Measurements from ENCODE around the gene KCNH1. TPM values are rescaled to one million over a fixed set of nuclear protein-coding genes. Genes with fewer than 3 reads are reported as not detected.

KCNH1 gene
- total RNA-seq, 1 experiment from 2014 or later, result not detected

- DNase-seq, result no peak
- Histone ChIP-seq H3K9me3 (no peaks in the 10 kb centered on the region), H3K36me3 (ENCODE audit: control insufficient read depth, insufficient read depth, low read length) (no peaks in the 10 kb centered on the region), H3K27me3 (replicated peaks; ENCODE audit: control insufficient read depth, insufficient read depth, low read length) (no peaks in the 10 kb centered on the region), H3K4me1 (no peaks in the 10 kb centered on the region), H3K4me3 (ENCODE audit: low read depth, low read length) (no peak overlapping the region)
- no TSS peak for BruUV-seq (replicated peaks)
- Mint-ChIP-seq H3K9me3 (ENCODE audit: unreplicated experiment) (no peaks in the 10 kb centered on the region), H3K27ac (ENCODE audit: unreplicated experiment) (no peak overlapping the region), H3K36me3 (ENCODE audit: insufficient read depth, unreplicated experiment) (no peaks in the 10 kb centered on the region), H3K27me3 (ENCODE audit: insufficient read depth, unreplicated experiment) (peaks cover 9% of the 10 kb centered on the region), H3K4me1 (ENCODE audit: low read depth, unreplicated experiment) (no peaks in the 10 kb centered on the region), H3K4me3 (ENCODE audit: unreplicated experiment) (no peak overlapping the region)
- ChIA-PET CTCF (no interaction called here), POLR2A (no interaction called here)
- intact Hi-C loops (cut with micrococcal nuclease; ENCODE audit: unreplicated experiment), result no loop called here
- TF ChIP-seq, protein P1, sequence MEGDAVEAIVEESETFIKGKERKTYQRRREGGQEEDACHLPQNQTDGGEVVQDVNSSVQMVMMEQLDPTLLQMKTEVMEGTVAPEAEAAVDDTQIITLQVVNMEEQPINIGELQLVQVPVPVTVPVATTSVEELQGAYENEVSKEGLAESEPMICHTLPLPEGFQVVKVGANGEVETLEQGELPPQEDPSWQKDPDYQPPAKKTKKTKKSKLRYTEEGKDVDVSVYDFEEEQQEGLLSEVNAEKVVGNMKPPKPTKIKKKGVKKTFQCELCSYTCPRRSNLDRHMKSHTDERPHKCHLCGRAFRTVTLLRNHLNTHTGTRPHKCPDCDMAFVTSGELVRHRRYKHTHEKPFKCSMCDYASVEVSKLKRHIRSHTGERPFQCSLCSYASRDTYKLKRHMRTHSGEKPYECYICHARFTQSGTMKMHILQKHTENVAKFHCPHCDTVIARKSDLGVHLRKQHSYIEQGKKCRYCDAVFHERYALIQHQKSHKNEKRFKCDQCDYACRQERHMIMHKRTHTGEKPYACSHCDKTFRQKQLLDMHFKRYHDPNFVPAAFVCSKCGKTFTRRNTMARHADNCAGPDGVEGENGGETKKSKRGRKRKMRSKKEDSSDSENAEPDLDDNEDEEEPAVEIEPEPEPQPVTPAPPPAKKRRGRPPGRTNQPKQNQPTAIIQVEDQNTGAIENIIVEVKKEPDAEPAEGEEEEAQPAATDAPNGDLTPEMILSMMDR (IDR thresholded peaks at IDR 0.05; ENCODE audit: insufficient read depth in 1 of 2, low read depth in 1 of 2, low read length in 1 of 2, severe bottlenecking in 1 of 2, unreplicated experiment in 1 of 2), result no peak
Measured at GRCh38 chr1:210641582-210641981, 492.4 kb downstream of the KCNH1 start.

DNA sequence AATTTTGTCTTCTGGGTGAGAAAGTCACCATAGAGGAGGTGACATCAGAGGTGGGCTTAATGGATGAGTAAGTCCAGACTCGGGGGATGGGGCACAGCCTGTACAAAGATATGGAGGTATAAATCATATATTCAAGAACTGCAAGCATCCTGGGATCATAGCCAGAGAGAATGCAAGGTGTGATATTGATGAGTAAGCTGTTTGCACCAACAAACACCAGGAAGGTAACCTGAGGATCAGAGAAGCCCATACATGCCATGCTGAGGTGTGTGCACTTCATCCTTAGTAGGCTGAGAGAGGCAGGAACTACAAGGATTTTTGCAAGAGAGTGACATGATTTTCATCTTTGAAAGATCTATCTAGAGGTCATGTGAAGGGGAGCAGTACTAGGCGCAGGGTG is 498.8 kb downstream of the KCNH1 start:
- Mint-ChIP-seq H3K4me3 (ENCODE audit: unreplicated experiment) (no peak overlapping the region), H3K27me3 (ENCODE audit: insufficient read depth, unreplicated experiment) (peaks cover 16% of the 10 kb centered on the region), H3K27ac (ENCODE audit: unreplicated experiment) (no peak overlapping the region), H3K4me1 (ENCODE audit: low read depth, unreplicated experiment) (no peaks in the 10 kb centered on the region), H3K9me3 (ENCODE audit: unreplicated experiment) (no peaks in the 10 kb centered on the region), H3K36me3 (ENCODE audit: insufficient read depth, unreplicated experiment) (no peaks in the 10 kb centered on the region)
- no peaks in the 10 kb centered on the region for H3K4me1 ChIP-seq
- intact Hi-C loops (cut with micrococcal nuclease; ENCODE audit: unreplicated experiment), result no loop called here
- no peak for DNase-seq
- H3K27me3 ChIP-seq (replicated peaks; ENCODE audit: control insufficient read depth, insufficient read depth, low read length), result no peaks in the 10 kb centered on the region
- no TSS peak for BruUV-seq (replicated peaks)
- H3K4me3 ChIP-seq (ENCODE audit: low read depth, low read length), result no peak overlapping the region
- ChIA-PET CTCF (no interaction called here), POLR2A (no interaction called here)
- H3K9me3 ChIP-seq, result no peaks in the 10 kb centered on the region
- TF ChIP-seq, protein P1 (IDR thresholded peaks at IDR 0.05; ENCODE audit: insufficient read depth in 1 of 2, low read depth in 1 of 2, low read length in 1 of 2, severe bottlenecking in 1 of 2, unreplicated experiment in 1 of 2), result no peak
- H3K36me3 ChIP-seq (ENCODE audit: control insufficient read depth, insufficient read depth, low read length), result no peaks in the 10 kb centered on the region

DNA sequence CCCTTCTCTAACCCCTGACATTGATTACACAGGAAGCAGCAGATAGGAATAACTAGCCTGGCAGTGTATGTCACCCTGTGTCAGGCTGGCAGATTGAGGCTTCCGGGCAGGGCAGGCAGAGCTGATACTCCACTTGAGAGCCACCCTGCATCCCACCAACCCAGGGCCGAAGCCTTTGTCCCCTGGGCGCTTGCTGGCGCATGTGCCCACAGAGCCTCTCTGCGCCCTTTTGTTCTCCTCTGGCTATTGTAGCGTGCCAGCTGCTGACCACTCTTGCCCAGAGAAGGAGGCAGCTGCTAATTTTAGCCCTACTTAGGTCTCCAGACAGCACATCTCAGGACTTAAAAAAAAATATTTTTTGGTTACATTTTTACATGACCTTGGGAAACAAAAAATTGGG is 500.3 kb downstream of the KCNH1 start:
- no peaks in the 10 kb centered on the region for H3K27me3 ChIP-seq (replicated peaks; ENCODE audit: control insufficient read depth, insufficient read depth, low read length)
- H3K36me3 Mint-ChIP-seq (ENCODE audit: insufficient read depth, unreplicated experiment), result no peaks in the 10 kb centered on the region
- BruUV-seq (replicated peaks), result no TSS peak
- H3K4me1 ChIP-seq, result no peaks in the 10 kb centered on the region
- ChIA-PET POLR2A (no interaction called here), CTCF (no interaction called here)
- no peaks in the 10 kb centered on the region for H3K36me3 ChIP-seq (ENCODE audit: control insufficient read depth, insufficient read depth, low read length)
- TF ChIP-seq, protein P1 (IDR thresholded peaks at IDR 0.05; ENCODE audit: insufficient read depth in 1 of 2, low read depth in 1 of 2, low read length in 1 of 2, severe bottlenecking in 1 of 2, unreplicated experiment in 1 of 2), result no peak
- no peak overlapping the region for H3K4me3 Mint-ChIP-seq (ENCODE audit: unreplicated experiment)
- intact Hi-C loops (cut with micrococcal nuclease; ENCODE audit: unreplicated experiment), result no loop called here
- H3K4me3 ChIP-seq (ENCODE audit: low read depth, low read length), result no peak overlapping the region
- H3K4me1 Mint-ChIP-seq (ENCODE audit: low read depth, unreplicated experiment), result no peaks in the 10 kb centered on the region
- H3K9me3 ChIP-seq, result no peaks in the 10 kb centered on the region
- no peak for DNase-seq
- H3K27me3 Mint-ChIP-seq (ENCODE audit: insufficient read depth, unreplicated experiment), result peaks cover 12% of the 10 kb centered on the region
- no peaks in the 10 kb centered on the region for H3K9me3 Mint-ChIP-seq (ENCODE audit: unreplicated experiment)
- H3K27ac Mint-ChIP-seq (ENCODE audit: unreplicated experiment), result no peak overlapping the region
